HG03565 (cell line): ENCODE data around the gene CYP2W1.
A peak's percentile ranks its signal among the peaks of the same experiment; 100 is the strongest.

Source experiments
- ATAC-seq: cut with Tn5 transposase; IDR thresholded peaks from one replicate; pipeline ENCODE4 v1.9.1; 2021; ENCODE audit warnings: mild to moderate bottlenecking, moderate library complexity; ENCODE audit not compliant: unreplicated experiment

The CYP2W1 gene

GRCh38 chr7:963236-964078 lies 19.5 kb upstream of the CYP2W1 start:
- no peak for ATAC-seq

GRCh38 chr7:964401-965231 lies 18.4 kb upstream of the CYP2W1 start:
- ATAC-seq: no peak

- no peak for ATAC-seq
Measured at GRCh38 chr7:966291-967069, 16.5 kb upstream of the CYP2W1 start.

GRCh38 chr7:967361-968082 lies 15.5 kb upstream of the CYP2W1 start:
- no peak for ATAC-seq

GRCh38 chr7:968205-969105 lies 14.5 kb upstream of the CYP2W1 start:
- ATAC-seq: no peak

- ATAC-seq: no peak
Measured at GRCh38 chr7:969403-969802, 13.6 kb upstream of the CYP2W1 start.

- no peak for ATAC-seq
Measured at GRCh38 chr7:970744-971143, 12.2 kb upstream of the CYP2W1 start.

- ATAC-seq: no peak
Measured at GRCh38 chr7:972110-972509, 10.9 kb upstream of the CYP2W1 start.

GRCh38 chr7:972676-973309 lies 10.2 kb upstream of the CYP2W1 start:
- ATAC-seq: no peak

GRCh38 chr7:973312-973711 lies 9.7 kb upstream of the CYP2W1 start:
- no peak for ATAC-seq

GRCh38 chr7:974172-974571 lies 8.8 kb upstream of the CYP2W1 start:
- ATAC-seq: no peak

GRCh38 chr7:974820-975681 lies 7.9 kb upstream of the CYP2W1 start, which contains the start of gene COX19:
Gene COX19, minus strand, starts transcription at chr7:975549. Its CDS starts 40 bp downstream, at chr7:975509.
- ATAC-seq: peak; percentile 60

- ATAC-seq: no peak
Measured at GRCh38 chr7:975702-976473, 7.1 kb upstream of the CYP2W1 start.

- ATAC-seq: no peak
Measured at GRCh38 chr7:976901-977325, 6.1 kb upstream of the CYP2W1 start.

GRCh38 chr7:977326-978048 lies 5.5 kb upstream of the CYP2W1 start:
- ATAC-seq: no peak

GRCh38 chr7:978049-978346 lies 5.0 kb upstream of the CYP2W1 start:
- ATAC-seq: no peak
